NOMO-1 (cell line): Measurements from ENCODE around the gene VBP1.
A peak's percentile ranks its signal among the peaks of the same experiment; 100 is the strongest.
"Not testable (repeated sequence)": the region's sequence is repeated elsewhere in the genome, so short reads cannot be mapped to it uniquely, and the experiment has no call there.

Experiments used
- DNase-seq, 2 experiments: peaks; one replicate each; lab custom pipeline; 2025; ENCODE audit not compliant: unreplicated experiment in 2 of 2; lab: John Stamatoyannopoulos, UW

Gene VBP1

GRCh38 chrX:155216179-155216939, at the start of gene VBP1:
VBP1 (plus strand) TSS chrX:155216460; CDS start chrX:155216483, 23 bp downstream.
- peak; percentile 85 to 90 for DNase-seq

GRCh38 chrX:155169881-155170280, 46.4 kb upstream of the VBP1 start:
- DNase-seq = no peak

GRCh38 chrX:155179346-155179997, 36.8 kb upstream of the VBP1 start:
- no peak for DNase-seq

GRCh38 chrX:155188786-155189185, 27.5 kb upstream of the VBP1 start:
- peak; percentile 69 to 91 for DNase-seq

GRCh38 chrX:155211208-155211607, 5.1 kb upstream of the VBP1 start:
- no peak for DNase-seq

- DNase-seq = no peak
Measured at GRCh38 chrX:155213731-155214130, 2.5 kb upstream of the VBP1 start.

GRCh38 chrX:155215443-155216178, 649 bp upstream of the VBP1 start:
- peak in 1 of 2 experiments; percentile 50 for DNase-seq

GRCh38 chrX:155216940-155217440, 730 bp downstream of the VBP1 start:
- no peak for DNase-seq

- no peak for DNase-seq
Measured at GRCh38 chrX:155218777-155219176, 2.5 kb downstream of the VBP1 start.

- no peak for DNase-seq
Measured at GRCh38 chrX:155221351-155221750, 5.1 kb downstream of the VBP1 start.

- DNase-seq = not testable (repeated sequence)
Measured at GRCh38 chrX:155223746-155224145, 7.5 kb downstream of the VBP1 start.

- no peak for DNase-seq
Measured at GRCh38 chrX:155225774-155226173, 9.5 kb downstream of the VBP1 start.

- no peak for DNase-seq
Measured at GRCh38 chrX:155231163-155231562, 14.9 kb downstream of the VBP1 start.

- DNase-seq = no peak
Measured at GRCh38 chrX:155235891-155236290, 19.6 kb downstream of the VBP1 start.

- no peak for DNase-seq
Measured at GRCh38 chrX:155237719-155238118, 21.5 kb downstream of the VBP1 start.

GRCh38 chrX:155242300-155242699, 26.0 kb downstream of the VBP1 start:
- DNase-seq = peak; percentile 83 to 95

GRCh38 chrX:155246748-155247147, 30.5 kb downstream of the VBP1 start:
- DNase-seq = no peak

GRCh38 chrX:155247497-155247896, 31.2 kb downstream of the VBP1 start:
- no peak for DNase-seq

GRCh38 chrX:155251391-155251790, 35.1 kb downstream of the VBP1 start:
- DNase-seq = no peak

GRCh38 chrX:155259752-155260151, 43.5 kb downstream of the VBP1 start:
- no peak for DNase-seq
